ENCODE results near the gene ECSIT.

Gene ECSIT

GRCh38 chr19:11499220-11499726 lies 29.7 kb downstream of the ECSIT start:
- no peak for DNase-seq

- peak; percentile 69 to 83 (median 70) for DNase-seq
These were observed 32.4 kb downstream of the ECSIT start for GRCh38 chr19:11496391-11497163.

- DNase-seq: no peak
These were observed 33.0 kb downstream of the ECSIT start for GRCh38 chr19:11495885-11496284.

DNA sequence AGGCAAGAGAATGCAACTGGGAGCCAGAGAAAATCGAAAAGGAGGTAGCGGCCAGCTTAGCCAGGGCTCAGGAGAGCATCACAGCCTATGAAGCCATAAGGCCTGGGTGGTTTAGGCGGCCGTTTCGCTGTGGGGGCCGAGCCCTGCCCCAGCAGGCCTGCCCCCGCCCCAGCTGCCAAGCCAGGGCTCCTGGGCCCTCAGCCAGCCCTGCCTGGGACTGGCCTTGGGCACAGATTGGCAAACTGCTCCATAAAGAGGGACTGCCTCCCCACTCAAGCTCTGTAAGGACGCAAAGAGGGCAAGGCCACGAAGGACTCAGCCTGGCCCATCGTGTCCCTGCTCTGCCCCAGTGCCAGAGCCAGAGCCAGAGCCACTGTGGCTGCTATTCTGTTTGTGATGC lies 33.5 kb downstream of the ECSIT start:
- DNase-seq: no peak

GRCh38 chr19:11494634-11495285 lies 34.2 kb downstream of the ECSIT start:
- DNase-seq: no peak

- no peak for DNase-seq
These were observed 39.6 kb downstream of the ECSIT start for GRCh38 chr19:11489378-11489777.

- no peak for DNase-seq
These were observed 42.1 kb downstream of the ECSIT start for GRCh38 chr19:11486661-11487503.

- DNase-seq: no peak
These were observed 43.6 kb downstream of the ECSIT start for GRCh38 chr19:11485245-11485837.

DNA sequence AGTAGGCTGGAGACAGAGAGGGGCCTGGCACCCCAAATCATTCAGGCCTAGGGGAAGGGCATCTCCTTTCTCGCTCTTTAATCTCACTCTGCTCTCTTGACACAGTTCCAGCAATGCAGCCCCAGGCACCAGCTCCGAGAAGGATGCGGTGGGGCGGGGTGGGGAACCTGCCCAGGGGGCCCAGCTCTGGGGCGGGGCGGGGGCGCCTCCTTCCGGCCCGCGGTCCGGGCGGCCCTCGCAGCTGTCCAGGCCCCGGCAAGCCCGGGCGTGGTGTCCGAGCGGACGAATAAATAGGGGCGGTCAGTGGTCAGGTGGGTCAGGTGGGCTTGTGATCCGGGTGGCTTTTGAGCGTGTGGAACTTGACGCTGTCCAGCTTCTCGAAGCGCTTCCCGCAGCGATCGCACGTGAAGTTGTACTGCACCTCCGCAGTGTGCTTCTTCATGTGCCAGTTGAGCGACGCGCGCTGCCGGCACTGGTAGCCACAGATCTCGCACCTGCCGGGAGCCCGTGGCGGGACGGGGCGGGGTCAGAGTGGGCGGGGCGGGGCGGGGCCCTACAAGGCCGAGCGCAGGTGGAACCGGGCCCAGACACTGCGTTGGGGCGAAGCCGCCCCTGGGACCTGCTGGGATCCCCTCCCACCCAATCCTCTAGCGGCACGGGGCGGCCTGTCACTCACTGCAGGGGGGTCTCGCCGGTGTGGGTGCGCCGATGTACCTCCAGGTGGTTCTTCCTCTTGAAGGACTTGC lies 45.4 kb downstream of the ECSIT start:
- DNase-seq: no peak

DNA sequence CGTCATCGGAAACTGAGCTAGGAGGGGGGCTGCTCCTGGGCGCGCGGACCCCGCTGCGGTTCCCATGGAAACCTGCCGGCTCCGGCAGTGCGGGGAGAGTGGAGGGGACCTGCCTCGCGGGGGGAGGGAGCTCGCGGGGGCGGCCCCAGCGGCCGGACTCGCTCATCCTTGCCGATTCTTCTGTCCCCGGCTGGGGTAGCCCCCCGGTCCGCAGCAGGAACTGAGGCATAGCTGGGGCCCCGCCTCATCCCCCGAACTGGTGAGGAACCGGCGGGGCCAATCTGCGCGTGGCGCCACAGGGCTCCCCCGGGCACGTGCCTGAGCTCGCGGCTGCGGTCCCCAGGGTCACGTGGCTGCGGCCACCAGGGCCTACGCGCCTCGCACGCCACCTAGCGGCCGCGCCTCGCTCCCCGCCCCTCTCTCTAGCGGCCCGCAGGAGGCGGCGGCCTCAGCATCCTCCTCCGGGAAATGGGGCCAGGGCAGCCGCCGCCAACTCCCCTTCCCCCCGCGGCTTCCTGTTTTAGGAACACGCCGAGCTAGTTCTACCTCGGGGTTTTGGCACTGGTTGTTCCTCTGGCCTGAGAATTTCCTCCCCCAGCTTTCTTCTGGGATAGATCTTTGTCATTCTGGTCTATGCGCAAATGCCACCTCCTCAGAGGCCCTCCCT lies 46.4 kb downstream of the ECSIT start:
- DNase-seq: peak; percentile 88 to 96 (median 94)

GRCh38 chr19:11481534-11482383 lies 47.2 kb downstream of the ECSIT start:
- DNase-seq: peak; percentile 72 to 88 (median 80)

GRCh38 chr19:11480715-11481533 lies 48.0 kb downstream of the ECSIT start, which contains the start of gene ELAVL3:
Gene ELAVL3 (minus strand): TSS chr19:11481046. CDS start chr19:11480608, 438 bp downstream.
- no peak for DNase-seq

GRCh38 chr19:11479898-11480714 lies 48.8 kb downstream of the ECSIT start:
- no peak for DNase-seq

DNA sequence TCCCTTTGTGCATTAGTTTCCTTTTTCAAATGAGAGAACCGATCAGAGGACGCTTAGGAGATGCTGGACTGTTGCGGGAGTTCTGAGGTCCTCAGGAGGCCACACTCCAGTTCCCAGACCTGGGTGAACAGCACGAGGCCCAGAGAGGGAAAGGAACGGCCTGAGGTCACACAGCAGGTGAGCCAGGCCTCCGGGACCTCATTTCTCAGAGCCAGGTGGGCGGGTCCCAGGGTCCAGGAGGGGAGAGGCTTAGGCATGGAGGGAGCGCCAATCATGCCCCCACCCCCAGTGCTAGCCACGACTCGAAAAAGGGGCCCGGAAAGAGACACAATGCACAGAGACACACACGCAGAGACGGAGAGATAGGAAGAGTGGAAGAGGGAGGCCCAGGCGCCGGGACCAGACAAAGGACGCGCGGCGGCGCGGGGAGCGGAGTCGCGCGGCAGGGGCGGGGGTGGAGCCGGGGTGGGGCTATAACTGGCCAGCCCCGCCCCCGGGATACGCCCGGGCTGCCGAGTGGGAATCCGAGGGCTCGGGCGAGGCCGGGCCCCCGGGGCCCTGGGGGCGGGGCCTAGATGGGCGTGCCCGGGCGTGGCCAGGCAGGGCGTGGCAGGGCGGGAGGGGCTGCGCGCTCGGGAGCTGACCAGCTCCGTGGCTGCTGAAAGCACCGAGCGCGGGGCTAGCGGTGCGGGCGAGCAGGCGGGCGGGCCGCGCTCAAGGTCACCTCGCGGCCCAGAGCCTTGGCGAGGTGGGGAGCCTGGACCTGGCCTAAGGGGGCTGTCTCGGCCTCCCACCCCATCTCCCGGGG lies 49.6 kb downstream of the ECSIT start:
- DNase-seq: peak; percentile 24 to 60 (median 44)

GRCh38 chr19:11478167-11479089 lies 50.5 kb downstream of the ECSIT start:
- DNase-seq: no peak

DNA sequence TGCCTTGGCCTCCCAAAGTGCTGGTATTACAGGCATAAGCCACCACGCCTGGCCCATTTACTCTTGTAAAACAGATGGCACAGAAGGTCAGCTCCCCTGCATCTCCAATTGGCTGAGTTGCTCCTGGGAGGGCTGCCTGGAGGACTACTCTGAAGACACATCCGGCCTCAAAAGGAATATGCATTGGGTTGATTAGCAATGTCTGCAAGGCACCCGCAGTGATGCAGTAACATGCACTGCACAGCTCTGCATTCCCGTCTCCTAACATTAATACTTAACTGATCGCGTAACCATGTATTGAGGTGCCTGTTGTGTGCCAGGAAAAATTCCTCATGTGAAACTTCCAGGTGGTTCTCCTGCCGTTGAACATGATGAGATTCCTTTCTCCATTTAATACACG lies 53.1 kb downstream of the ECSIT start:
- no peak for DNase-seq

Measured in suppressor macrophage (primary cell).